PC-3 (cell line): Measurements from ENCODE around the gene ADRA2B.

ENCODE experiments used
- EZH2 ChIP-seq: fragments of 300-600 bp; sonication (generic); IDR thresholded peaks from one replicate; pipeline ENCODE4 v1.6.1; 2017; ENCODE audit warnings: antibody characterized with exemption, mild to moderate bottlenecking, low read length; ENCODE audit not compliant: unreplicated experiment
- TF ChIP-seq, protein P1 (sequence below): fragments of 300-600 bp; sonication (generic); conservative IDR thresholded peaks from 2 replicates; pipeline ENCODE4 v1.5.1; 2017; ENCODE audit warnings: antibody characterized with exemption, low read depth, mild to moderate bottlenecking, low read length

DNA sequence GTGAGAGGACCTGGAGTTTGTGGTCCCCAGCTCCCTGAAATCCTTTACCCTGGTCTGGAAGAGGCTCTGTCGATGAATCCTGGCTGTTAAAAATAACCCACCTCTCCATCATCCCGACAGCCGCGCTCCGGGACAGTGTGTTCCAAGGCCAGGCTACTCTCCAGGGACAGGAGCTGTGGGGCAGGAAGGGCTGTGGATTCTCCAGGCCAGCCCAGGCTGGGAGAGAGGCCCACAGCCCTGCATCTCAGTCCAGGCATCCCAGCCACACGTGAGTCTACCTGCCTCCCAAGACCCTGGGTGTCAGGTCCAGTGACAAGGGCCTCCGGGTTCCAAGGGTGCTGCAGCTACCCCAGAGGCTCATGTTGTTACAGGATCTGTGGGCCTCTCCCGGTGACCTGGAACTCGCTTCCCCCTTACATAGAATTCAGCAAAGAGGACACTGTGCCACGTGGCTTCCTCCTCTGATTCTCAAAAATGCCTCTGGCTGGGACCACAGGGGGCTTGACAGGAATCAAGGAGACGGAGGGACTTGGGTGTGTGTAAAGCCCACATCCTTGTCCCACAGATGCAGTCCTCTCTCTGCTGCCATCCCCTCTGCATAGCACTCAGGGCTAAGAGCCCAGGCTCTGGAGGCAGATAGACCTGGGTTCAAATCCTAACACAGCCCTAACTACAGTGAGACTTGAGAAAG is 17.3 kb downstream of the ADRA2B start:
- no peak for TF ChIP-seq EZH2
- TF ChIP-seq, protein P1, sequence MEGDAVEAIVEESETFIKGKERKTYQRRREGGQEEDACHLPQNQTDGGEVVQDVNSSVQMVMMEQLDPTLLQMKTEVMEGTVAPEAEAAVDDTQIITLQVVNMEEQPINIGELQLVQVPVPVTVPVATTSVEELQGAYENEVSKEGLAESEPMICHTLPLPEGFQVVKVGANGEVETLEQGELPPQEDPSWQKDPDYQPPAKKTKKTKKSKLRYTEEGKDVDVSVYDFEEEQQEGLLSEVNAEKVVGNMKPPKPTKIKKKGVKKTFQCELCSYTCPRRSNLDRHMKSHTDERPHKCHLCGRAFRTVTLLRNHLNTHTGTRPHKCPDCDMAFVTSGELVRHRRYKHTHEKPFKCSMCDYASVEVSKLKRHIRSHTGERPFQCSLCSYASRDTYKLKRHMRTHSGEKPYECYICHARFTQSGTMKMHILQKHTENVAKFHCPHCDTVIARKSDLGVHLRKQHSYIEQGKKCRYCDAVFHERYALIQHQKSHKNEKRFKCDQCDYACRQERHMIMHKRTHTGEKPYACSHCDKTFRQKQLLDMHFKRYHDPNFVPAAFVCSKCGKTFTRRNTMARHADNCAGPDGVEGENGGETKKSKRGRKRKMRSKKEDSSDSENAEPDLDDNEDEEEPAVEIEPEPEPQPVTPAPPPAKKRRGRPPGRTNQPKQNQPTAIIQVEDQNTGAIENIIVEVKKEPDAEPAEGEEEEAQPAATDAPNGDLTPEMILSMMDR, result no peak
